ENCODE data around the gene ARID3B. TPM values are rescaled to one million over a fixed set of nuclear protein-coding genes. Genes with fewer than 3 reads are reported as not detected.

Gene ARID3B
- total and polyA plus RNA-seq, 2 of the 4 experiments (the other 2 are of a cell fraction) = 2.5 to 5.0 TPM

GRCh38 chr15:74620636-74621545, 79.9 kb downstream of the ARID3B start:
- Histone ChIP-seq H3K9me1 (ENCODE audit: insufficient read depth, low read length) (0 out of 2 replicates have a peak, but pooled peaks cover 2% of the 10 kb centered on the region), H2AK9ac (replicated peaks; ENCODE audit: low read depth, low read length, poor library complexity) (no peak overlapping the region), H3K9me3 (ENCODE audit: control insufficient read depth, insufficient read depth, low read length) (no peaks in the 10 kb centered on the region), H3K36me3 (ENCODE audit: control insufficient read depth, insufficient read depth, low read length) (peaks cover 68% of the 10 kb centered on the region), H3K27me3 (ENCODE audit: control insufficient read depth, insufficient read depth, low read length) (no peaks in the 10 kb centered on the region), H3K4me3 (ENCODE audit: insufficient read depth, low read depth, low read length) (no peak overlapping the region), H2BK20ac (ENCODE audit: low read depth, low read length) (no peak overlapping the region), H3K23ac (ENCODE audit: low read depth, low read length) (no peak overlapping the region), H3K4me1 (ENCODE audit: control insufficient read depth, insufficient read depth, low read length) (peaks cover 6% of the 10 kb centered on the region), H4K8ac (ENCODE audit: low read depth in 2 of 2, low read length in 2 of 2) (no peak overlapping the region), H2BK15ac (ENCODE audit: low read depth, low read length) (no peak overlapping the region), H3K79me1 (ENCODE audit: low read depth in 1 of 2, low read length in 2 of 2) (peaks cover 25 to 96% of the 10 kb centered on the region in 2 experiments), H4K5ac (ENCODE audit: low read depth, low read length) (no peak overlapping the region), H3K56ac (ENCODE audit: extremely low read depth, insufficient read depth, low read length) (no peak overlapping the region), H2BK120ac (ENCODE audit: low read depth, low read length) (no peak overlapping the region), H3K14ac (replicated peaks; ENCODE audit: low read depth, low read length) (no peak overlapping the region), H2AK5ac (ENCODE audit: low read depth, low read length) (no peak overlapping the region), H3K4ac (ENCODE audit: low read depth, low read length) (no peak overlapping the region), H2AFZ (replicated peaks; ENCODE audit: low read length, poor library complexity) (no peak overlapping the region), H3K4me2 (ENCODE audit: low read depth, low read length) (no peak overlapping the region), H4K20me1 (ENCODE audit: insufficient read depth, low read length) (peaks cover 96% of the 10 kb centered on the region), H3K18ac (ENCODE audit: low read depth, low read length) (no peak overlapping the region), H3K27ac (ENCODE audit: insufficient read depth, low read length) (no peak overlapping the region), H4K91ac (ENCODE audit: insufficient read depth, low read depth, low read length) (no peak overlapping the region), H2BK5ac (ENCODE audit: low read depth, low read length, poor library complexity, severe bottlenecking) (no peak overlapping the region), H3K9ac (ENCODE audit: low read depth, low read length) (no peak overlapping the region)
- 83% methylated on average over 10 of the region's 23 CpGs; no CpG with 5 or more reads in 1 of the 2 experiments for WGBS, 2 experiments (ENCODE audit: extremely low coverage in 2 of 2, insufficient read length in 1 of 2)
- ChIA-PET POLR2A (ENCODE audit: unreplicated experiment) (no interaction called here), CTCF (interaction anchor here (0.7 to 0.8 kb wide), 4 partner anchors 10 to 138 kb away, joined by 3 read pairs; no protein-coding TSS in a partner anchor)
- TF ChIP-seq SMC3 (IDR thresholded peaks at IDR 0.05; ENCODE audit: low read depth, low read length) (peak; percentile 78), POLR2A (IDR thresholded peaks at IDR 0.05; ENCODE audit: low read depth, low read length) (no peak), CHD1 (IDR thresholded peaks at IDR 0.05; ENCODE audit: low read depth, low read length) (no peak), CEBPB (IDR thresholded peaks at IDR 0.05; ENCODE audit: low read depth, low read length) (peak; percentile 22; the same call in 1 of the 2 replicates), BHLHE40 (IDR thresholded peaks at IDR 0.05; ENCODE audit: low read depth, low read length) (no peak), CTCF (conservative IDR thresholded peaks at IDR 0.05; ENCODE audit: low read depth, low read length) (peak; percentile 99), MXI1 (IDR thresholded peaks at IDR 0.05; ENCODE audit: borderline replicate concordance, low read depth, low read length) (no peak), USF2 (IDR thresholded peaks at IDR 0.05; ENCODE audit: low read depth, low read length) (no peak), ELK1 (IDR thresholded peaks at IDR 0.05; ENCODE audit: borderline replicate concordance, low read depth, low read length) (no peak), RAD21 (IDR thresholded peaks at IDR 0.05; ENCODE audit: low read length) (peak; percentile 71), FOS (IDR thresholded peaks at IDR 0.05; ENCODE audit: low read depth, low read length) (no peak), MAZ (IDR thresholded peaks at IDR 0.05; ENCODE audit: borderline replicate concordance, low read depth, low read length) (no peak)
- dilution Hi-C loops (cut with HindIII; ENCODE audit: low sequenced_read_pairs, unreplicated experiment) (no loop called here), intact Hi-C loops (cut with micrococcal nuclease) (loop anchor here (1.0 kb wide), 1 partner anchor 247 kb away; no protein-coding TSS in a partner anchor), in situ Hi-C loops (cut with MboI; ENCODE audit: low sequenced_read_pairs) (loop anchor here (5.0 kb wide), 1 partner anchor 249 kb away; no protein-coding TSS in a partner anchor)
- no TSS peak for BruUV-seq (replicated peaks)
- DNase-seq (peak; percentile 64), ATAC-seq (ENCODE audit: low read depth) (peak; percentile 71)

Data from IMR-90 (cell line).